ENCODE data around the gene CACNA2D3.

DNA sequence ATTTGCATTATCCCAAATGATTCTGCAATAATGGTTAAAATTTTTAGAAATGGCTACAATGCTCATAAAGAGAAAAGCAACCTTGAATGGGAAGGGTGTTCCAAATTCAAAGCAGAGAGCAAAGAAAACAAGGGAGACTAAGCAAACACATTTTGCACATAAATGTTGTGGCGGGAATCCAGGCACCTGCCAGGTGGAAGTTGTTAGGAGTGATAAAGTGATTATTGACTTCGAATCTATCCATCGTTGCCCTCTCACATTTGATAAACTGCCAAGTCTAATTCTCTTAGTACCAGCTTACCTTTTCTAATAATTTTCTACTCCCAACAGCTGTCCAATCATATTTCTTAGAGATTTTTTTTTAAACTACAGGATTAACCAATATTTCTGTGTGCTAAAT lies 244.5 kb downstream of the CACNA2D3 start:
- TF ChIP-seq, protein P1, sequence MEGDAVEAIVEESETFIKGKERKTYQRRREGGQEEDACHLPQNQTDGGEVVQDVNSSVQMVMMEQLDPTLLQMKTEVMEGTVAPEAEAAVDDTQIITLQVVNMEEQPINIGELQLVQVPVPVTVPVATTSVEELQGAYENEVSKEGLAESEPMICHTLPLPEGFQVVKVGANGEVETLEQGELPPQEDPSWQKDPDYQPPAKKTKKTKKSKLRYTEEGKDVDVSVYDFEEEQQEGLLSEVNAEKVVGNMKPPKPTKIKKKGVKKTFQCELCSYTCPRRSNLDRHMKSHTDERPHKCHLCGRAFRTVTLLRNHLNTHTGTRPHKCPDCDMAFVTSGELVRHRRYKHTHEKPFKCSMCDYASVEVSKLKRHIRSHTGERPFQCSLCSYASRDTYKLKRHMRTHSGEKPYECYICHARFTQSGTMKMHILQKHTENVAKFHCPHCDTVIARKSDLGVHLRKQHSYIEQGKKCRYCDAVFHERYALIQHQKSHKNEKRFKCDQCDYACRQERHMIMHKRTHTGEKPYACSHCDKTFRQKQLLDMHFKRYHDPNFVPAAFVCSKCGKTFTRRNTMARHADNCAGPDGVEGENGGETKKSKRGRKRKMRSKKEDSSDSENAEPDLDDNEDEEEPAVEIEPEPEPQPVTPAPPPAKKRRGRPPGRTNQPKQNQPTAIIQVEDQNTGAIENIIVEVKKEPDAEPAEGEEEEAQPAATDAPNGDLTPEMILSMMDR (IDR thresholded peaks at IDR 0.05): no peak
- TF ChIP-seq POLR2A (IDR thresholded peaks at IDR 0.05): no peak

All from uterus (tissue), 2 donors.